Mesenchymal stem cell (in vitro differentiated cells and primary cell): Measurements from ENCODE around the gene FREM1.

ENCODE experiments used
- DNase-seq: peaks from one replicate; pipeline ENCODE4 v3.0.0-alpha.2; 2013
- H2AFZ ChIP-seq: one replicate; pipeline ENCODE4 v1.6.1; 2013; ENCODE audit warnings: low read depth, mild to moderate bottlenecking, control low read depth, inconsistent platforms, low read length, moderate library complexity
- H2AK5ac ChIP-seq: 2 replicates; pipeline ENCODE4 v1.6.1; 2013; ENCODE audit warnings: low read length, moderate library complexity, mild to moderate bottlenecking, inconsistent platforms; ENCODE audit not compliant: severe bottlenecking
- H2BK120ac ChIP-seq: one replicate; pipeline ENCODE4 v1.6.1; 2013; ENCODE audit warnings: low read depth, mild to moderate bottlenecking, inconsistent platforms, low read length, moderate library complexity
- H2BK12ac ChIP-seq, 2 experiments: one replicate each; pipeline ENCODE4 v1.6.1; 2013; ENCODE audit warnings: inconsistent platforms in 2 of 2, low read length in 2 of 2, mild to moderate bottlenecking in 2 of 2, moderate library complexity in 2 of 2, control low read depth in 1 of 2
- H2BK15ac ChIP-seq: one replicate; pipeline ENCODE4 v1.6.1; 2013; ENCODE audit warnings: mild to moderate bottlenecking, low read depth, inconsistent platforms; ENCODE audit not compliant: poor library complexity, severe bottlenecking
- H2BK5ac ChIP-seq: 2 replicates; pipeline ENCODE4 v1.6.1; 2013; ENCODE audit warnings: low read depth, mild to moderate bottlenecking, low read length, control low read depth, inconsistent platforms; ENCODE audit not compliant: poor library complexity, severe bottlenecking
- H3K14ac ChIP-seq, 2 experiments: one replicate each; pipeline ENCODE4 v1.6.1; 2013; ENCODE audit warnings: inconsistent platforms in 2 of 2, low read length in 2 of 2, control low read depth in 1 of 2, mild to moderate bottlenecking in 1 of 2, moderate library complexity in 1 of 2
- H3K18ac ChIP-seq, 2 experiments: one replicate each; pipeline ENCODE4 v1.6.1; 2013; ENCODE audit warnings: inconsistent platforms in 2 of 2, low read length in 2 of 2, control low read depth in 1 of 2, low read depth in 1 of 2, mild to moderate bottlenecking in 1 of 2
- H3K23ac ChIP-seq, 2 experiments: one replicate each; pipeline ENCODE4 v1.6.1; 2013; ENCODE audit warnings: inconsistent platforms in 2 of 2, low read length in 2 of 2, mild to moderate bottlenecking in 2 of 2, moderate library complexity in 2 of 2, control low read depth in 1 of 2
- H3K27ac ChIP-seq: 2 replicates; pipeline ENCODE4 v1.5.1; 2013; ENCODE audit warnings: mild to moderate bottlenecking, moderate library complexity, low read length, control low read depth, inconsistent platforms; ENCODE audit not compliant: poor library complexity, severe bottlenecking
- H3K27me3 ChIP-seq, 2 experiments: 2 replicates each; pipeline versions ENCODE4 v1.6.1 to v1.7.0; 2013; ENCODE audit warnings: low read length in 2 of 2, mild to moderate bottlenecking in 2 of 2, moderate library complexity in 2 of 2, control low read depth in 1 of 2, inconsistent platforms in 1 of 2; ENCODE audit not compliant: control insufficient read depth in 1 of 2, insufficient read depth in 1 of 2
- H3K36me3 ChIP-seq, 2 experiments: 2 replicates each; pipeline versions ENCODE4 v1.6.1 to v1.7.0; 2013; ENCODE audit warnings: low read length in 2 of 2, control low read depth in 1 of 2, inconsistent platforms in 1 of 2, low read depth in 1 of 2, mild to moderate bottlenecking in 1 of 2; ENCODE audit not compliant: insufficient read depth in 2 of 2, control insufficient read depth in 1 of 2
- H3K4ac ChIP-seq, 2 experiments: one replicate each; pipeline ENCODE4 v1.6.1; 2013; ENCODE audit warnings: inconsistent platforms in 2 of 2, low read length in 2 of 2, mild to moderate bottlenecking in 2 of 2, moderate library complexity in 2 of 2, control low read depth in 1 of 2, low read depth in 1 of 2
- H3K4me1 ChIP-seq: 2 replicates; pipeline ENCODE4 v1.6.1; 2013; ENCODE audit warnings: low read depth, low read length, control low read depth; ENCODE audit not compliant: control insufficient read depth, insufficient read depth
- H3K4me2 ChIP-seq: 2 replicates; pipeline ENCODE4 v1.6.1; 2013; ENCODE audit warnings: low read length, mild to moderate bottlenecking, inconsistent platforms; ENCODE audit not compliant: poor library complexity, severe bottlenecking
- H3K4me3 ChIP-seq, 2 experiments: 2 replicates each; pipeline versions ENCODE4 v1.5.1 to v1.7.0; 2013; ENCODE audit warnings: low read length in 2 of 2, mild to moderate bottlenecking in 2 of 2, control low read depth in 1 of 2, low read depth in 1 of 2; ENCODE audit not compliant: insufficient read depth in 1 of 2
- H3K79me1 ChIP-seq: replicated peaks from 2 replicates; pipeline ENCODE4 v1.6.1; 2013; ENCODE audit warnings: mild to moderate bottlenecking, control low read depth, low read length, inconsistent platforms; ENCODE audit not compliant: poor library complexity, severe bottlenecking
- H3K9ac ChIP-seq: 2 replicates; pipeline ENCODE4 v1.7.0; 2013; ENCODE audit warnings: mild to moderate bottlenecking, low read length, moderate library complexity
- H3K9me3 ChIP-seq: 2 replicates; pipeline ENCODE4 v1.7.0; 2013; ENCODE audit warnings: mild to moderate bottlenecking, low read length; ENCODE audit not compliant: control insufficient read depth
- H4K8ac ChIP-seq: one replicate; pipeline ENCODE4 v1.6.1; 2013; ENCODE audit warnings: inconsistent platforms, mild to moderate bottlenecking, low read length, moderate library complexity
- H4K91ac ChIP-seq: one replicate; pipeline ENCODE4 v1.6.1; 2013; ENCODE audit warnings: mild to moderate bottlenecking, low read length, inconsistent platforms
- WGBS: methylation state at CpG from one replicate; pipeline ENCODE4 v1.1.7; 2013; ENCODE audit warnings: mixed read lengths; 5-methylcytosine and 5-hydroxymethylcytosine counted together

The FREM1 gene

DNA sequence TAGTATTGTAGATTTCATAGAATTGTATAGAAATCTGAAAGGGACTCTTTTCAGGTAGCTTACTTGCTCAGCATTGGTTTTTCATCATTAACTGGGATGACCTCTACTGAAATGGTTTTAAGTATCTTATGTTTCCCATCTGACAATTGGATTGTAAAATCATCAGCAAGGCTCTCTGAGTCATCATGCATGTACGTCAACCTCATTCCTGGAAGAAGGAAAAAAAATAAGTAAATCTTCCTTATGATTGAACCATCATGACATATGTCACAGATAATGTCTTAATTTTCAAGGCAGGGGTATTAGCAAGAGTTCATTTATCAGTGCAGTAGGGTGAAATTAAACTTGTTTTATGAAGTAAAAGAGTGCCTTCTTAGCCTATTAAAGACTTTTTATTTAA is 112.8 kb downstream of the FREM1 start:
- Histone ChIP-seq H2BK120ac (no peak overlapping the region), H3K27me3 (no peaks in the 10 kb centered on the region), H3K4me2 (no peak overlapping the region), H3K4me1 (no peaks in the 10 kb centered on the region), H3K18ac (no peak overlapping the region), H3K27ac (no peak overlapping the region), H2BK15ac (no peak overlapping the region), H4K91ac (no peak overlapping the region), H2AFZ (no peak overlapping the region), H3K9ac (no peak overlapping the region), H2AK5ac (no peak overlapping the region), H3K14ac (no peak overlapping the region), H3K23ac (no peak overlapping the region), H4K8ac (no peak overlapping the region), H3K36me3 (no peaks in the 10 kb centered on the region), H2BK12ac (no peak overlapping the region), H2BK5ac (no peak overlapping the region), H3K9me3 (no peaks in the 10 kb centered on the region), H3K79me1 (no peaks in the 10 kb centered on the region), H3K4me3 (no peak overlapping the region), H3K4ac (no peak overlapping the region)
- DNase-seq = peak; percentile 27
- no CpG with 5 or more reads among the region's 1 CpG for WGBS

DNA sequence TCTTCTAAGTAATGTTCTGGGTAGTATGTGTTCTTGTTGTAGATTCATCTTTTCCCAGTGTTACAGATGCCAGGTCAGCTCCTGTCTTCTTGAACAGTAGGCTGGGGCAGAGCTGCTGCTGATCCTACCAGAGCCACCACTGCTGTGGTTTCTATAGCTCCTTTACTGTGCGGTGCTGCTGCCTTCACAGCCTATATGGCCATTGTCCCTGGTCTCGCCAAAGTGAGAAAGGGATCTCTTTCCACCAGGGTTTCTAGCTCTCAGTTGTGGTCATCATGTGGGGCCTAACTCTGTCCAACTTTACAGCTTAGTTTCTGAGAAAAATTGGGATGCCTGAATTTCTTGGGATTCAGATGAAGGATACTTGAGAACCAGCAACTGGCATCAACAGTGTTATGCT is 116.8 kb downstream of the FREM1 start:
- H3K9me3 ChIP-seq = no peaks in the 10 kb centered on the region
- no peaks in the 10 kb centered on the region for H3K27me3 ChIP-seq
- H3K4me1 ChIP-seq = no peaks in the 10 kb centered on the region

DNA sequence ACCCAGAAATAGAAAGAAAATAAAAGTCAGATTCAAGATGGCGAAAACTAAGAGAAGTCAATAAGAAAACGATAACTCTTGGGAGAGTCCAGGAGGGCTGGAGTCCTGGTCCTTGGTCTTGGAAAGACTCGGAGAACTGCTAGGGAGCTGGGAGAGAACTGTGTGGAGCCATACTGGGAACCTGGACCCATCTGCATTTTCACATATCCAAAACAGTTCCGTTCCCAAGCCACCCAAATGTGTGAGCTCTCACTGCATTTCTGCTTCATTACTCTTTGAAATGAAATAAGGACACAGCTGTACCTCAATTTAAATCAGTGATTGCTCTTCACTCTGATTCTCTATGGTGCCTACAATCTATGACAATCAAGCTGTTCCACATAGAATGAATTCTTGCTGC is 119.6 kb downstream of the FREM1 start:
- H2AK5ac ChIP-seq = no peak overlapping the region
- H2AFZ ChIP-seq = no peak overlapping the region
- H2BK15ac ChIP-seq = no peak overlapping the region
- H3K9me3 ChIP-seq = no peaks in the 10 kb centered on the region
- H2BK12ac ChIP-seq = no peak overlapping the region
- H4K91ac ChIP-seq = no peak overlapping the region
- no peak overlapping the region for H3K9ac ChIP-seq
- H3K18ac ChIP-seq = no peak overlapping the region
- no peak overlapping the region for H3K4me3 ChIP-seq
- no peak overlapping the region for H3K27ac ChIP-seq
- no peaks in the 10 kb centered on the region for H3K4me1 ChIP-seq
- no peak overlapping the region for H3K4me2 ChIP-seq
- no peaks in the 10 kb centered on the region for H3K36me3 ChIP-seq
- no peak for DNase-seq
- H3K79me1 ChIP-seq = no peaks in the 10 kb centered on the region
- H3K23ac ChIP-seq = no peak overlapping the region
- H3K14ac ChIP-seq = no peak overlapping the region
- no peak overlapping the region for H2BK5ac ChIP-seq
- no peak overlapping the region for H3K4ac ChIP-seq
- H3K27me3 ChIP-seq = no peaks in the 10 kb centered on the region
- H4K8ac ChIP-seq = no peak overlapping the region
- 95% methylated on average over 4 of the region's 4 CpGs for WGBS
- no peak overlapping the region for H2BK120ac ChIP-seq

More for the DNA sequence above, 116.8 kb downstream of the FREM1 start:
- Histone ChIP-seq H2BK12ac (no peak overlapping the region), H3K9ac (no peak overlapping the region), H2BK15ac (no peak overlapping the region), H3K36me3 (no peaks in the 10 kb centered on the region), H3K18ac (no peak overlapping the region), H2AK5ac (no peak overlapping the region), H3K4me2 (no peak overlapping the region), H2BK5ac (no peak overlapping the region), H2AFZ (no peak overlapping the region), H3K23ac (no peak overlapping the region), H3K4ac (no peak overlapping the region), H4K8ac (no peak overlapping the region), H3K27ac (no peak overlapping the region), H3K79me1 (no peaks in the 10 kb centered on the region), H3K4me3 (no peak overlapping the region), H3K14ac (no peak overlapping the region), H2BK120ac (no peak overlapping the region), H4K91ac (no peak overlapping the region)
- 100% methylated on average over 2 of the region's 2 CpGs for WGBS
- DNase-seq = no peak

DNA sequence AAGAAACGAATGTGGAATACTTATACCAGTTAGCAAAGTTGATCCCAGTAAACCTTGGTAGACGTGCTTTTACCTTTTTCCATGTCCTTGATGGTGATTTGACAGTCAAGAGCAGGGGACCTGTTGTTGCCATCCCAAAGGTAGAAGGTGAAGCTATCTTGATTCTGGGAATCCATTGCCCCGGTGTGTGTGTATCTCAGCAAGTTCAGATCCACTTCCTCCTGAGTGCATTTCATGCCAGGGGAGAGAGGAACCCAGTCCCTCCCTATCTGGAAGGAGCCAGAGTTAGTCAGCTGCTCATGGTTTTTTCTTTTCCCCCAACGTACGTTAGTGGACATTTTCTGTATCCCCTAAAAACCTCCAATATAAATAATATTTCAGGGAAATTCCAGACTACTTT is 121.4 kb downstream of the FREM1 start:
- Histone ChIP-seq H2BK5ac (no peak overlapping the region), H4K91ac (peak overlapping the region; percentile 32), H3K14ac (no peak overlapping the region), H2AK5ac (no peak overlapping the region), H4K8ac (no peak overlapping the region), H3K9ac (no peak overlapping the region), H3K36me3 (no peaks in the 10 kb centered on the region), H3K27me3 (no peaks in the 10 kb centered on the region), H3K4me2 (no peak overlapping the region), H2BK12ac (no peak overlapping the region), H3K79me1 (no peaks in the 10 kb centered on the region), H3K9me3 (no peaks in the 10 kb centered on the region), H3K27ac (no peak overlapping the region), H3K18ac (no peak overlapping the region), H2BK120ac (no peak overlapping the region), H2AFZ (no peak overlapping the region), H3K4ac (no peak overlapping the region), H3K4me1 (no peaks in the 10 kb centered on the region), H2BK15ac (no peak overlapping the region), H3K4me3 (no peak overlapping the region), H3K23ac (no peak overlapping the region)
- no peak for DNase-seq
- 93% methylated on average over 3 of the region's 5 CpGs for WGBS
